Measurements from ENCODE around the gene TAF3. TPM values are rescaled to one million over a fixed set of nuclear protein-coding genes. Genes with fewer than 3 reads are reported as not detected.

The TAF3 gene
- total RNA-seq, 2 experiments from 2014 or later = 12.6 to 12.8 TPM

DNA sequence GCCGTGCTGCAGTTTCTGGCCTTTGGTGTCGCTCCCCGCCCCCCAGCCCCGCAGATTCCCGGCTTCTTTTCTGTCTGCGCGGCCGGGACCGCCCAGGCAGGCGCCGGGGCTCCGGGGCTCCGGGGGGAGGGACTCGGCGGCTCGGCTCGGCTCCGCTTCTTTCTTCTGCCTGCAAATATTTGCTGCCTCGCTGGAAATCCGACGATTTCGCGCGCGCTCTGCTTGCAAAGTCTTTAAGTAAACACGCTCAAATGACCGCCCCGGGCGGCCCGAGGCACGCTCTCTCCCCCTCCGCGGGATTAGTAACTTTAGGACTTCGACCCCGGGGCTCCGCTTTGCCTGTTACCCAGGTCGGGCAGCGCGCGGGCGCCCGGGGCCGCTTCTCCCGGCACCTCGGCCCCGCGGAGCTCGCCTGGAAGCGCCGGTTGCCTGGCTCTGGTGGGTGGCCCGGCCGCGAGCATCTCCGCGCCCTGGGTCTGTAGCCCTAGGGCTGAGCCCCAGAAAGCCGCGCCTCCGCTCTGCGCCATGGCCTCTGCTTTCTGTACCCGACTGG, 232.3 kb downstream of the TAF3 start:
- DNase-seq = no peak
- CTCF ChIA-PET = interaction anchor here (0.6 kb wide), 1 partner anchor 64 kb away, joined by 4 read pairs; no protein-coding TSS in a partner anchor
- no peaks in the 10 kb centered on the region for H3K9me3 Mint-ChIP-seq
- peaks cover 50% of the 10 kb centered on the region for H3K27me3 Mint-ChIP-seq (ENCODE audit: low read depth)
- intact Hi-C loops (cut with micrococcal nuclease) = loop anchor here (2.0 to 10.0 kb wide), 5 partner anchors 14 to 1047 kb away; no protein-coding TSS in a partner anchor
- no peak overlapping the region for H3K27ac Mint-ChIP-seq
- H3K4me3 Mint-ChIP-seq = peak overlapping the region; percentile 46
- H3K36me3 Mint-ChIP-seq (ENCODE audit: low read depth) = no peaks in the 10 kb centered on the region
- peaks cover 40% of the 10 kb centered on the region for H3K4me1 Mint-ChIP-seq (ENCODE audit: low read depth)

GRCh38 chr10:8051109-8051821, 233.0 kb downstream of the TAF3 start:
- DNase-seq = no peak
- CTCF ChIA-PET = no interaction called here
- H3K27me3 Mint-ChIP-seq (ENCODE audit: low read depth) = peaks cover 44% of the 10 kb centered on the region
- no peak overlapping the region for H3K27ac Mint-ChIP-seq
- no peaks in the 10 kb centered on the region for H3K36me3 Mint-ChIP-seq (ENCODE audit: low read depth)
- intact Hi-C loops (cut with micrococcal nuclease) = loop anchor here (2.0 to 10.0 kb wide), 5 partner anchors 14 to 1046 kb away; no protein-coding TSS in a partner anchor
- peaks cover 35% of the 10 kb centered on the region for H3K4me1 Mint-ChIP-seq (ENCODE audit: low read depth)
- H3K9me3 Mint-ChIP-seq = no peaks in the 10 kb centered on the region
- H3K4me3 Mint-ChIP-seq = no peak overlapping the region

- CTCF ChIA-PET = interaction anchor here (0.9 to 1.0 kb wide), 2 partner anchors 10 to 13 kb away, joined by 3 to 5 read pairs; no protein-coding TSS in a partner anchor
- H3K36me3 Mint-ChIP-seq (ENCODE audit: low read depth) = no peaks in the 10 kb centered on the region
- peaks cover 38% of the 10 kb centered on the region for H3K27me3 Mint-ChIP-seq (ENCODE audit: low read depth)
- H3K9me3 Mint-ChIP-seq = no peaks in the 10 kb centered on the region
- no peak overlapping the region for H3K27ac Mint-ChIP-seq
- no peak for DNase-seq
- intact Hi-C loops (cut with micrococcal nuclease) = loop anchor here (2.0 to 10.0 kb wide), 8 partner anchors 15 to 1045 kb away; no protein-coding TSS in a partner anchor
- peak overlapping the region; percentile 64 for H3K4me3 Mint-ChIP-seq
- H3K4me1 Mint-ChIP-seq (ENCODE audit: low read depth) = peaks cover 40% of the 10 kb centered on the region
Measured at GRCh38 chr10:8051851-8052257, 233.5 kb downstream of the TAF3 start.

DNA sequence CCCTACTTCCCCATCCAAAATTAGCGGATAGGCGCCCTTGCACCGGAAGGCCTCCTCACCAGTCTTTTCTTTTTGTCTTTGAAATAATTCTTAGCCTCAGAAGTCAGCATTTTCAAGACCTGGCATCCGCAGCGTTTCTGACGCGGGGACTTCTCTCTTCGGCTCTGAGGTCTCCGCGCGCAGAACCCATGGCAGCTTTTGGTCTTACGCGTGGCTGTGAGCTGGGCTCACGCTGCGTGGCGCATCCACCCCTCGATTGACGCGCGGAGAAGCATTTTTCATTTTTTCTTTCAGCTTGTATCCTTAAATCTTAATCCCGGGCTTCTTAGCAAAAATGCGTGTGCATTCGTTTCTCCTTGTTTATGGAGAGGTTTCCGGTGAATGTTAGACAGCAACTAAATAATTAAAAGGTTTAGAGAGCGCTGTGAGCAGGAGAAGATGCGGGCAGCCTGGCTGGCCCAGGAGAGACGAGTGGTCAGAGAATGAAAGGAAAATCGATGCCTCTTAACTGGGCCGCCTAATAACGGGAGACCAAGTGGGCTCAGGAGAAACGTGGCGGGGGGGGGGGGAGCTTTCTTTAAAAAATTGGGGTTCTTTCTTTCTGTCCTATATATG, 234.1 kb downstream of the TAF3 start:
- Mint-ChIP-seq H3K27ac (peak overlapping the region; percentile 46), H3K36me3 (ENCODE audit: low read depth) (no peaks in the 10 kb centered on the region), H3K4me1 (ENCODE audit: low read depth) (peaks cover 39% of the 10 kb centered on the region), H3K4me3 (peak overlapping the region; percentile 64), H3K9me3 (no peaks in the 10 kb centered on the region), H3K27me3 (ENCODE audit: low read depth) (peaks cover 32% of the 10 kb centered on the region)
- DNase-seq = no peak
- intact Hi-C loops (cut with micrococcal nuclease) = loop anchor here (2.0 to 10.0 kb wide), 7 partner anchors 180 to 1045 kb away; no protein-coding TSS in a partner anchor
- CTCF ChIA-PET = interaction anchor here (0.5 to 1.0 kb wide), 5 partner anchors 10 to 216 kb away, joined by 3 to 5 read pairs (median 3); no protein-coding TSS in a partner anchor

- Mint-ChIP-seq H3K4me1 (ENCODE audit: low read depth) (peaks cover 40% of the 10 kb centered on the region), H3K9me3 (no peaks in the 10 kb centered on the region), H3K27ac (no peak overlapping the region), H3K36me3 (ENCODE audit: low read depth) (no peaks in the 10 kb centered on the region), H3K27me3 (ENCODE audit: low read depth) (peaks cover 26% of the 10 kb centered on the region), H3K4me3 (peak overlapping the region; percentile 76)
- DNase-seq = no peak
- CTCF ChIA-PET = interaction anchor here (0.6 to 1.0 kb wide), 4 partner anchors 11 to 182 kb away, joined by 3 to 5 read pairs (median 3); no protein-coding TSS in a partner anchor
- intact Hi-C loops (cut with micrococcal nuclease) = loop anchor here (1.0 to 10.0 kb wide), 10 partner anchors 180 to 1156 kb away; no protein-coding TSS in a partner anchor
Measured at GRCh38 chr10:8052956-8053445, 234.7 kb downstream of the TAF3 start.

- intact Hi-C loops (cut with micrococcal nuclease) = loop anchor here (1.0 to 10.0 kb wide), 13 partner anchors 181 to 1241 kb away; partner anchors contain the start of genes ATP5F1C and TAF3
- CTCF ChIA-PET = interaction anchor here (0.7 kb wide), 1 partner anchor 255 kb away, joined by 3 read pairs; no protein-coding TSS in a partner anchor
- Mint-ChIP-seq H3K4me1 (ENCODE audit: low read depth) (peaks cover 43% of the 10 kb centered on the region), H3K4me3 (peak overlapping the region; percentile 76), H3K27ac (peak overlapping the region; percentile 77), H3K9me3 (no peaks in the 10 kb centered on the region), H3K27me3 (ENCODE audit: low read depth) (peaks cover 20% of the 10 kb centered on the region), H3K36me3 (ENCODE audit: low read depth) (no peaks in the 10 kb centered on the region)
- peak; percentile 94 for DNase-seq
Measured at GRCh38 chr10:8053446-8054243, 235.3 kb downstream of the TAF3 start.

- no peaks in the 10 kb centered on the region for H3K9me3 Mint-ChIP-seq
- CTCF ChIA-PET = interaction anchor here (0.7 kb wide), 1 partner anchor 254 kb away, joined by 3 read pairs; no protein-coding TSS in a partner anchor
Measured at GRCh38 chr10:8054244-8054493, 235.9 kb downstream of the TAF3 start.

DNA sequence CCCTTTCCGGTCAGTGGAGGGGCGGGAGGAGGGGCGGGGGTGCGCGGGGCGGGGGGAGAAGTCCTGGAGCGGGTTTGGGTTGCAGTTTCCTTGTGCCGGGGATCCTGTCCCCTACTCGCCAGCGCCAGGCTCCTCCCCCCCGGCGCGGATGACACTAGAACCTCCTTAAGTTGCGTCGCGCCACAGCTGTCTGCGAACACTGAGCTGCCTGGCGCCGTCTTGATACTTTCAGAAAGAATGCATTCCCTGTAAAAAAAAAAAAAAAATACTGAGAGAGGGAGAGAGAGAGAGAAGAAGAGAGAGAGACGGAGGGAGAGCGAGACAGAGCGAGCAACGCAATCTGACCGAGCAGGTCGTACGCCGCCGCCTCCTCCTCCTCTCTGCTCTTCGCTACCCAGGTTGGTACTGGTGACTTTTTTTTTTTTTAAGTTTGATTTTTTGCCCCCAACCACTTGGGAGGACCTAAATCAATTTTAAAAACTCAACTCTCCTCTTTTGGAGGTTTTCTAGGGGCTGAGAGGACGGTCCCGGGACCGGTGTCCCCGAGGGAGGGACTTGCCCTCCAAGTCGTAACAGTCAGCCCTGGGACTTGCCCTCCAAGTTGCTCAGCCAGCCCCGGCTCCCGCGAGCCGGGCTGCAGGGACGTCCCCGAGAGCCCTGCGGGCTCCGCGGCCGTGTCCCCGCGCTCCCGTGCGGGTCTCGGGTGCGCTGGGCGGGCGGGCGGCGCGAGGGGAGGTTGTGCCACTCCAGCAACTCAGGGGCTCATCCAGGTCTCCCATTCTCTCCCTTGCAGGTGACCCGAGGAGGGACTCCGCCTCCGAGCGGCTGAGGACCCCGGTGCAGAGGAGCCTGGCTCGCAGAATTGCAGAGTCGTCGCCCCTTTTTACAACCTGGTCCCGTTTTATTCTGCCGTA, 236.4 kb downstream of the TAF3 start, which contains the start of gene GATA3:
Gene GATA3, plus strand, starts transcription at position 195 of the 914 bp plus-strand sequence. CDS start 968 bp downstream, outside the sequence.
- Mint-ChIP-seq H3K27ac (peak within 1 kb of the TSS; percentile 89), H3K36me3 (ENCODE audit: low read depth) (no peaks in the 10 kb centered on the region), H3K27me3 (ENCODE audit: low read depth) (peaks cover 18% of the 10 kb centered on the region), H3K4me3 (peak within 1 kb of the TSS; percentile 88), H3K9me3 (no peaks in the 10 kb centered on the region), H3K4me1 (ENCODE audit: low read depth) (peaks cover 48% of the 10 kb centered on the region)
- CTCF ChIA-PET = interaction anchor here (0.7 kb wide), 1 partner anchor 254 kb away, joined by 3 read pairs; no protein-coding TSS in a partner anchor
- intact Hi-C loops (cut with micrococcal nuclease) = loop anchor here (1.0 to 10.0 kb wide), 7 partner anchors 236 to 1240 kb away; partner anchors contain the start of genes ATP5F1C and TAF3
- DNase-seq = peak; percentile 79

More at GRCh38 chr10:8054244-8054493, 235.9 kb downstream of the TAF3 start:
- H3K27me3 Mint-ChIP-seq (ENCODE audit: low read depth) = peaks cover 18% of the 10 kb centered on the region
- intact Hi-C loops (cut with micrococcal nuclease) = loop anchor here (1.0 to 10.0 kb wide), 7 partner anchors 235 to 1241 kb away; partner anchors contain the start of genes ATP5F1C and TAF3
- DNase-seq = no peak
- H3K4me1 Mint-ChIP-seq (ENCODE audit: low read depth) = peaks cover 43% of the 10 kb centered on the region
- peak overlapping the region; percentile 76 for H3K4me3 Mint-ChIP-seq
- no peaks in the 10 kb centered on the region for H3K36me3 Mint-ChIP-seq (ENCODE audit: low read depth)
- peak overlapping the region; percentile 77 for H3K27ac Mint-ChIP-seq

- CTCF ChIA-PET = interaction anchor here (0.9 kb wide), 1 partner anchor 11 kb away, joined by 3 read pairs; no protein-coding TSS in a partner anchor
- peak; percentile 58 for DNase-seq
- Mint-ChIP-seq H3K36me3 (ENCODE audit: low read depth) (no peaks in the 10 kb centered on the region), H3K4me3 (peak overlapping the region; percentile 83), H3K27me3 (ENCODE audit: low read depth) (peaks cover 16% of the 10 kb centered on the region), H3K9me3 (no peaks in the 10 kb centered on the region), H3K4me1 (ENCODE audit: low read depth) (peaks cover 57% of the 10 kb centered on the region), H3K27ac (peak overlapping the region; percentile 94)
- intact Hi-C loops (cut with micrococcal nuclease) = loop anchor here (2.0 to 10.0 kb wide), 4 partner anchors 237 to 1239 kb away; partner anchors contain the start of gene TAF3
Measured at GRCh38 chr10:8055420-8056349, 237.4 kb downstream of the TAF3 start.

Data from activated naive CD4-positive, alpha-beta T cell treated with anti-CD3 and anti-CD28 coated beads for 36 hours (primary cell).